Measurements from ENCODE around the gene PLCH1. TPM values are rescaled to one million over a fixed set of nuclear protein-coding genes. Genes with fewer than 3 reads are reported as not detected.
"Not testable (repeated sequence)": the region's sequence is repeated elsewhere in the genome, so short reads cannot be mapped to it uniquely, and the experiment has no call there.

Gene PLCH1
- total and polyA plus RNA-seq, 2 donors (not counting 1 experiment from before 2014, with no cell fraction given): 0.27 TPM; not detected in 1

GRCh38 chr3:155614410-155614809 is 130.5 kb downstream of the PLCH1 start:
- intact Hi-C loops (cut with micrococcal nuclease); H3K4me3 ChIP-seq (ENCODE audit: control extremely low read depth in 1 of 5, extremely low read depth in 1 of 5, insufficient read depth in 1 of 5, low read depth in 2 of 5, low read length in 4 of 5); CTCF ChIA-PET; H3K27me3 ChIP-seq (replicated peaks in 1 of 4; ENCODE audit: control extremely low read depth in 1 of 4, control insufficient read depth in 3 of 4, insufficient read depth in 4 of 4, low read length in 3 of 4); H3K9me3 Mint-ChIP-seq (ENCODE audit: insufficient read depth); H3K36me3 ChIP-seq (replicated peaks in 1 of 2; ENCODE audit: control extremely low read depth in 1 of 2, control insufficient read depth in 1 of 2, extremely low read depth in 1 of 2, insufficient read depth in 2 of 2, low read length in 1 of 2); POLR2A ChIA-PET; H3K79me2 ChIP-seq (ENCODE audit: control insufficient read depth, insufficient read depth, low read length); H3K27ac ChIP-seq (ENCODE audit: low read length in 2 of 2); H4K20me1 ChIP-seq (ENCODE audit: control insufficient read depth, insufficient read depth, low read length, poor library complexity, severe bottlenecking); H3K9me3 ChIP-seq (ENCODE audit: control extremely low read depth in 1 of 3, control insufficient read depth in 2 of 3, insufficient read depth in 1 of 3, low read length in 2 of 3); H2AFZ ChIP-seq (ENCODE audit: insufficient read depth, low read depth, low read length, poor library complexity, severe bottlenecking); H3K4me3 Mint-ChIP-seq; H3K4me2 ChIP-seq (replicated peaks; ENCODE audit: low read depth, low read length, poor library complexity, severe bottlenecking); ATAC-seq (ENCODE audit: low read depth); DNase-seq; H3K27me3 Mint-ChIP-seq; H3K4me1 ChIP-seq (ENCODE audit: control insufficient read depth in 2 of 2, insufficient read depth in 2 of 2, low read length in 2 of 2); H3K27ac Mint-ChIP-seq; H3K4me1 Mint-ChIP-seq; H3K9ac ChIP-seq (ENCODE audit: low read length): not testable (repeated sequence)

- H3K9me3 ChIP-seq (ENCODE audit: control extremely low read depth in 1 of 3, control insufficient read depth in 2 of 3, insufficient read depth in 1 of 3, low read length in 2 of 3): peaks cover 1 to 11% (median 3%) of the 10 kb centered on the region in 3 donors
- no peak overlapping the region for H2AFZ ChIP-seq (ENCODE audit: insufficient read depth, low read depth, low read length, poor library complexity, severe bottlenecking)
- no peak overlapping the region for H3K27ac ChIP-seq (ENCODE audit: low read length in 2 of 2)
- Mint-ChIP-seq H3K27ac (no peak overlapping the region), H3K9me3 (ENCODE audit: insufficient read depth) (peaks cover 15% of the 10 kb centered on the region), H3K4me1 (no peaks in the 10 kb centered on the region), H3K27me3 (peaks cover 5% of the 10 kb centered on the region), H3K4me3 (no peak overlapping the region)
- no peak overlapping the region for H3K4me3 ChIP-seq (ENCODE audit: control extremely low read depth in 1 of 5, extremely low read depth in 1 of 5, insufficient read depth in 1 of 5, low read depth in 2 of 5, low read length in 4 of 5)
- intact Hi-C loops (cut with micrococcal nuclease): no loop called here
- no peaks in the 10 kb centered on the region for H3K27me3 ChIP-seq (replicated peaks in 1 of 4; ENCODE audit: control extremely low read depth in 1 of 4, control insufficient read depth in 3 of 4, insufficient read depth in 4 of 4, low read length in 3 of 4)
- H3K4me1 ChIP-seq (ENCODE audit: control insufficient read depth in 2 of 2, insufficient read depth in 2 of 2, low read length in 2 of 2): no peaks in the 10 kb centered on the region
- ATAC-seq (ENCODE audit: low read depth) (no peak), DNase-seq (no peak)
- no peak overlapping the region for H3K9ac ChIP-seq (ENCODE audit: low read length)
- no peaks in the 10 kb centered on the region for H4K20me1 ChIP-seq (ENCODE audit: control insufficient read depth, insufficient read depth, low read length, poor library complexity, severe bottlenecking)
- H3K36me3 ChIP-seq (replicated peaks in 1 of 2; ENCODE audit: control extremely low read depth in 1 of 2, control insufficient read depth in 1 of 2, extremely low read depth in 1 of 2, insufficient read depth in 2 of 2, low read length in 1 of 2): no peaks in the 10 kb centered on the region
- ChIA-PET POLR2A (no interaction called here), CTCF (no interaction called here)
- H3K79me2 ChIP-seq (ENCODE audit: control insufficient read depth, insufficient read depth, low read length): no peaks in the 10 kb centered on the region
- H3K4me2 ChIP-seq (replicated peaks; ENCODE audit: low read depth, low read length, poor library complexity, severe bottlenecking): no peak overlapping the region
- no peak for TF ChIP-seq EZH2 (IDR thresholded peaks at IDR 0.05; ENCODE audit: borderline replicate concordance, insufficient read depth, low read depth, low read length, poor library complexity, severe bottlenecking)
- no peak for TF ChIP-seq CTCF (IDR thresholded peaks at IDR 0.05)
These were observed 133.4 kb downstream of the PLCH1 start for GRCh38 chr3:155611456-155611855.

Data from B cell (primary cell).